ENCODE measurements around the gene NDC1.
"Not testable (repeated sequence)": the region's sequence is repeated elsewhere in the genome, so short reads cannot be mapped to it uniquely, and the experiment has no call there.

Gene NDC1

GRCh38 chr1:53821380-53821779 lies 16.7 kb downstream of the NDC1 start:
- DNase-seq = no peak

GRCh38 chr1:53819387-53819786 lies 18.7 kb downstream of the NDC1 start:
- no peak for DNase-seq

- not testable (repeated sequence) for DNase-seq
These were observed 21.5 kb downstream of the NDC1 start for GRCh38 chr1:53816584-53816983.

- DNase-seq = not testable (repeated sequence)
These were observed 22.6 kb downstream of the NDC1 start for GRCh38 chr1:53815484-53815883.

- no peak for DNase-seq
These were observed 26.7 kb downstream of the NDC1 start for GRCh38 chr1:53811414-53811851.

- DNase-seq = no peak
These were observed 27.6 kb downstream of the NDC1 start for GRCh38 chr1:53810497-53810896.

GRCh38 chr1:53810007-53810406 lies 28.1 kb downstream of the NDC1 start:
- DNase-seq = no peak

- DNase-seq = no peak
These were observed 30.2 kb downstream of the NDC1 start for GRCh38 chr1:53807916-53808315.

GRCh38 chr1:53804791-53805505 lies 33.1 kb downstream of the NDC1 start:
- no peak for DNase-seq

GRCh38 chr1:53804181-53804580 lies 33.9 kb downstream of the NDC1 start:
- no peak for DNase-seq

- no peak for DNase-seq
These were observed 37.5 kb downstream of the NDC1 start for GRCh38 chr1:53800621-53801020.

- DNase-seq = no peak
These were observed 39.0 kb downstream of the NDC1 start for GRCh38 chr1:53799141-53799540.

- DNase-seq = no peak
These were observed 45.3 kb downstream of the NDC1 start for GRCh38 chr1:53792806-53793205.

- DNase-seq = no peak
These were observed 50.4 kb downstream of the NDC1 start for GRCh38 chr1:53787655-53788054.

- DNase-seq = no peak
These were observed 55.0 kb downstream of the NDC1 start for GRCh38 chr1:53783056-53783455.

- no peak for DNase-seq
These were observed 56.4 kb downstream of the NDC1 start for GRCh38 chr1:53781654-53782053.

GRCh38 chr1:53777272-53777671 lies 60.8 kb downstream of the NDC1 start:
- no peak for DNase-seq

GRCh38 chr1:53771648-53772047 lies 66.4 kb downstream of the NDC1 start:
- DNase-seq = no peak

GRCh38 chr1:53769780-53770179 lies 68.3 kb downstream of the NDC1 start:
- DNase-seq = no peak

GRCh38 chr1:53769184-53769583 lies 68.9 kb downstream of the NDC1 start:
- DNase-seq = no peak

GRCh38 chr1:53766831-53767405 lies 71.2 kb downstream of the NDC1 start:
- DNase-seq = no peak

GRCh38 chr1:53766194-53766742 lies 71.8 kb downstream of the NDC1 start:
- DNase-seq = no peak

- no peak for DNase-seq
These were observed 72.4 kb downstream of the NDC1 start for GRCh38 chr1:53765657-53766056.

GRCh38 chr1:53763911-53764310 lies 74.2 kb downstream of the NDC1 start:
- no peak for DNase-seq

- no peak for DNase-seq
These were observed 74.6 kb downstream of the NDC1 start for GRCh38 chr1:53763461-53763860.
